HG03575 (cell line): ENCODE data around the gene ICAM1.
"Not testable (repeated sequence)": the region's sequence is repeated elsewhere in the genome, so short reads cannot be mapped to it uniquely, and the experiment has no call there.

Experiments used
- ATAC-seq: cut with Tn5 transposase; IDR thresholded peaks from one replicate; pipeline ENCODE4 v1.9.1; 2021; ENCODE audit not compliant: unreplicated experiment, insufficient number of reproducible peaks, low FRiP score; ENCODE audit errors: extremely low read depth

ICAM1 gene

GRCh38 chr19:10269333-10270179 lies 1.4 kb upstream of the ICAM1 start:
- ATAC-seq, result no peak

GRCh38 chr19:10270180-10270615 lies 722 bp upstream of the ICAM1 start:
- ATAC-seq, result no peak

- ATAC-seq, result no peak
Measured at GRCh38 chr19:10271543-10272086, 695 bp downstream of the ICAM1 start.

- no peak for ATAC-seq
Measured at GRCh38 chr19:10274589-10274988, 3.7 kb downstream of the ICAM1 start.

- ATAC-seq, result no peak
Measured at GRCh38 chr19:10277795-10278589, 7.1 kb downstream of the ICAM1 start.

GRCh38 chr19:10278935-10279334 lies 8.0 kb downstream of the ICAM1 start:
- ATAC-seq, result no peak

GRCh38 chr19:10279737-10280442 lies 9.0 kb downstream of the ICAM1 start:
- ATAC-seq, result no peak

- not testable (repeated sequence) for ATAC-seq
Measured at GRCh38 chr19:10282043-10282442, 11.1 kb downstream of the ICAM1 start.

GRCh38 chr19:10283301-10284064 lies 12.6 kb downstream of the ICAM1 start:
- ATAC-seq, result no peak

- ATAC-seq, result no peak
Measured at GRCh38 chr19:10284065-10284959, 13.4 kb downstream of the ICAM1 start.

- ATAC-seq, result no peak
Measured at GRCh38 chr19:10284960-10285278, 14.0 kb downstream of the ICAM1 start.

GRCh38 chr19:10285393-10285792 lies 14.5 kb downstream of the ICAM1 start:
- no peak for ATAC-seq

GRCh38 chr19:10286803-10287737 lies 16.1 kb downstream of the ICAM1 start, which contains the start of gene ICAM4:
ICAM4 (plus strand) TSS chr19:10286955; CDS start chr19:10287013, 58 bp downstream.
- no peak for ATAC-seq

- no peak for ATAC-seq
Measured at GRCh38 chr19:10288662-10289166, 17.8 kb downstream of the ICAM1 start.

GRCh38 chr19:10289167-10289835 lies 18.4 kb downstream of the ICAM1 start:
- no peak for ATAC-seq

GRCh38 chr19:10289836-10290356 lies 19.0 kb downstream of the ICAM1 start, which contains the start of gene ICAM5:
ICAM5 (plus strand) TSS chr19:10289952; CDS start chr19:10290044, 92 bp downstream.
- no peak for ATAC-seq
